IMR-90 (cell line): ENCODE data around the gene PIGN. TPM values are rescaled to one million over a fixed set of nuclear protein-coding genes. Genes with fewer than 3 reads are reported as not detected.
A peak's percentile ranks its signal among the peaks of the same experiment; 100 is the strongest.

ENCODE experiments used
- ATAC-seq: fragments of 200-7000 bp; cut with Tn5 transposase; 2 replicates; pipeline ENCODE4 v1.9.1; 2020; ENCODE audit warnings: low read depth, mild to moderate bottlenecking, moderate library complexity
- BruUV-seq: library from RNA; stranded (reverse); fragments of 400-500 nt; replicated peaks from 2 replicates; lab custom pipeline; 2021; lab: Mats Ljungman, UMichigan
- CTCF ChIA-PET: fragments of 300-600 bp; formaldehyde crosslinking; extraction: SDS; loops from one replicate; lab custom pipeline; 2021; ENCODE audit warnings: antibody characterized with exemption; lab: Yijun Ruan, JAX
- POLR2A ChIA-PET: fragments of 300-600 bp; sonication (Branson Sonifier 250); formaldehyde crosslinking; loops from one replicate; lab custom pipeline; 2022; ENCODE audit warnings: antibody characterized with exemption; ENCODE audit not compliant: unreplicated experiment; lab: Charles Lee
- DNase-seq: peaks from one replicate; pipeline ENCODE4 v3.0.0; 2013
- H2AFZ ChIP-seq: replicated peaks from 2 replicates; pipeline ENCODE3; 2013; ENCODE audit warnings: low read length, mild to moderate bottlenecking; ENCODE audit not compliant: poor library complexity
- H2AK5ac ChIP-seq: 2 replicates; pipeline ENCODE4 v1.6.1; 2013; ENCODE audit warnings: low read depth, low read length, inconsistent platforms
- H2AK9ac ChIP-seq: replicated peaks from 2 replicates; pipeline ENCODE3; 2013; ENCODE audit warnings: mild to moderate bottlenecking, low read depth, low read length, moderate library complexity; ENCODE audit not compliant: poor library complexity
- H2BK120ac ChIP-seq: 2 replicates; pipeline ENCODE4 v1.6.1; 2013; ENCODE audit warnings: low read depth, low read length, inconsistent platforms
- H2BK15ac ChIP-seq: 3 replicates; pipeline ENCODE4 v1.6.1; 2013; ENCODE audit warnings: low read depth, low read length, inconsistent platforms
- H2BK20ac ChIP-seq: 2 replicates; pipeline ENCODE4 v1.6.1; 2013; ENCODE audit warnings: low read depth, mild to moderate bottlenecking, inconsistent platforms, low read length, moderate library complexity
- H2BK5ac ChIP-seq: 2 replicates; pipeline ENCODE4 v1.6.1; 2013; ENCODE audit warnings: mild to moderate bottlenecking, low read depth, low read length, inconsistent platforms; ENCODE audit not compliant: poor library complexity, severe bottlenecking
- H3K14ac ChIP-seq: replicated peaks from 2 replicates; pipeline ENCODE4 v1.6.1; 2013; ENCODE audit warnings: low read depth, low read length, inconsistent platforms
- H3K18ac ChIP-seq: 2 replicates; pipeline ENCODE4 v1.6.1; 2013; ENCODE audit warnings: low read depth, low read length, control low read depth
- H3K23ac ChIP-seq: 2 replicates; pipeline ENCODE4 v1.6.1; 2013; ENCODE audit warnings: low read depth, low read length, inconsistent platforms
- H3K27ac ChIP-seq: 2 replicates; pipeline ENCODE4 v1.5.1; 2013; ENCODE audit warnings: mild to moderate bottlenecking, control low read depth, low read length; ENCODE audit not compliant: insufficient read depth
- H3K27me3 ChIP-seq: 2 replicates; pipeline ENCODE4 v1.6.1; 2013; ENCODE audit warnings: low read length; ENCODE audit not compliant: control insufficient read depth, insufficient read depth
- H3K36me3 ChIP-seq: 2 replicates; pipeline ENCODE4 v1.6.1; 2013; ENCODE audit warnings: low read length, mixed read lengths; ENCODE audit not compliant: control insufficient read depth, insufficient read depth
- H3K4ac ChIP-seq: 2 replicates; pipeline ENCODE4 v1.6.1; 2013; ENCODE audit warnings: low read depth, low read length, inconsistent platforms
- H3K4me1 ChIP-seq: 2 replicates; pipeline ENCODE4 v1.6.1; 2013; ENCODE audit warnings: low read length, mixed read lengths; ENCODE audit not compliant: control insufficient read depth, insufficient read depth
- H3K4me2 ChIP-seq: 2 replicates; pipeline ENCODE4 v1.6.1; 2013; ENCODE audit warnings: low read depth, mild to moderate bottlenecking, control low read depth, low read length, moderate library complexity
- H3K4me3 ChIP-seq: 2 replicates; pipeline ENCODE4 v1.5.1; 2013; ENCODE audit warnings: low read depth, mild to moderate bottlenecking, control low read depth, low read length, moderate library complexity; ENCODE audit not compliant: insufficient read depth
- H3K56ac ChIP-seq: 2 replicates; pipeline ENCODE4 v1.6.1; 2013; ENCODE audit warnings: low read length, inconsistent platforms; ENCODE audit not compliant: insufficient read depth; ENCODE audit errors: extremely low read depth
- H3K79me1 ChIP-seq, 2 experiments: 2 replicates each; pipeline ENCODE4 v1.6.1; 2013; ENCODE audit warnings: low read length in 2 of 2, inconsistent platforms in 1 of 2, low read depth in 1 of 2
- H3K9ac ChIP-seq: 2 replicates; pipeline ENCODE4 v1.6.1; 2013; ENCODE audit warnings: low read depth, low read length, control low read depth
- H3K9me1 ChIP-seq: 2 replicates; pipeline ENCODE4 v1.6.1; 2013; ENCODE audit warnings: low read length, inconsistent platforms; ENCODE audit not compliant: insufficient read depth
- H3K9me3 ChIP-seq: 2 replicates; pipeline ENCODE4 v1.6.1; 2013; ENCODE audit warnings: low read length; ENCODE audit not compliant: control insufficient read depth, insufficient read depth
- H4K20me1 ChIP-seq: 2 replicates; pipeline ENCODE4 v1.6.1; 2013; ENCODE audit warnings: low read length, inconsistent platforms; ENCODE audit not compliant: insufficient read depth
- H4K5ac ChIP-seq: 2 replicates; pipeline ENCODE4 v1.6.1; 2013; ENCODE audit warnings: mild to moderate bottlenecking, low read depth, low read length, control low read depth
- H4K8ac ChIP-seq, 2 experiments: 2 replicates each; pipeline ENCODE4 v1.6.1; 2013; ENCODE audit warnings: low read depth in 2 of 2, low read length in 2 of 2, control low read depth in 1 of 2, inconsistent platforms in 1 of 2
- H4K91ac ChIP-seq: 2 replicates; pipeline ENCODE4 v1.6.1; 2013; ENCODE audit warnings: low read depth, low read length, inconsistent platforms; ENCODE audit not compliant: insufficient read depth
- CEBPB ChIP-seq: IDR thresholded peaks from 2 replicates; pipeline ENCODE4 v1.6.1; 2012; ENCODE audit warnings: low read depth, low read length, improper control_type of control experiment
- CHD1 ChIP-seq: IDR thresholded peaks from 2 replicates; pipeline ENCODE4 v1.6.1; 2012; ENCODE audit warnings: low read depth, low read length, improper control_type of control experiment
- MAFK ChIP-seq: IDR thresholded peaks from 2 replicates; pipeline ENCODE4 v1.6.1; 2012; ENCODE audit warnings: low read depth, low read length, improper control_type of control experiment
- MXI1 ChIP-seq: IDR thresholded peaks from 2 replicates; pipeline ENCODE4 v1.6.1; 2012; ENCODE audit warnings: low read depth, mild to moderate bottlenecking, low read length, moderate library complexity, borderline replicate concordance
- POLR2A ChIP-seq: IDR thresholded peaks from 2 replicates; pipeline ENCODE4 v1.6.1; 2012; ENCODE audit warnings: mild to moderate bottlenecking, low read depth, low read length
- RAD21 ChIP-seq: IDR thresholded peaks from 2 replicates; pipeline ENCODE4 v1.6.1; 2012; ENCODE audit warnings: low read length, improper control_type of control experiment
- RCOR1 ChIP-seq: IDR thresholded peaks from 2 replicates; pipeline ENCODE4 v1.6.1; 2012; ENCODE audit warnings: mild to moderate bottlenecking, low read length, improper control_type of control experiment; ENCODE audit not compliant: insufficient replicate concordance
- SMC3 ChIP-seq: fragments of 150-350 bp; IDR thresholded peaks from 2 replicates; pipeline ENCODE4 v1.6.1; 2016; ENCODE audit warnings: low read depth, mild to moderate bottlenecking, antibody characterized with exemption, low read length, moderate library complexity
- WGBS, 2 experiments: methylation state at CpG; one replicate each; pipeline versions ENCODE4 v1.1.5 to v1.1.7; 2013; ENCODE audit warnings: missing lambda C conversion rate in 2 of 2; ENCODE audit not compliant: insufficient read length in 1 of 2; ENCODE audit errors: extremely low coverage in 2 of 2; 5-methylcytosine and 5-hydroxymethylcytosine counted together
- dilution Hi-C: fragments of 300-500 bp; cut with HindIII; formaldehyde crosslinking; loops from one replicate; pipeline ENCODE4 v1.14.3; 2018; ENCODE audit warnings: low sequenced_read_pairs; ENCODE audit not compliant: unreplicated experiment
- in situ Hi-C: fragments of 300-500 bp; cut with MboI; formaldehyde crosslinking; loops from 3 replicates; pipeline ENCODE4 v1.14.3; 2019; ENCODE audit warnings: low sequenced_read_pairs, inconsistent platforms, mixed read lengths
- intact Hi-C: fragments of 100-400 bp; cut with micrococcal nuclease; formaldehyde crosslinking; loops from 2 replicates; pipeline ENCODE4 v1.10.0; 2022
- polyA plus RNA-seq, 3 experiments: library from polyadenylated mRNA; depleted of rRNA; stranded (reverse); fragments of >200 nt; gene quantifications; 2 replicates each; pipeline ENCODE4 v1.2.3, GENCODE V29; 2012; ENCODE audit warnings: low replicate concordance in 1 of 3
- total RNA-seq: library from RNA; depleted of rRNA; stranded (reverse); fragments of >200 nt; gene quantifications from 2 replicates; pipeline ENCODE4 v1.2.3, GENCODE V29; 2012
- TF ChIP-seq, protein P1 (sequence below): conservative IDR thresholded peaks from 2 replicates; pipeline ENCODE4 v1.5.1; 2012; ENCODE audit warnings: mild to moderate bottlenecking, low read depth, low read length, improper control_type of control experiment

PIGN gene
- total and polyA plus RNA-seq, 2 of the 4 experiments (the other 2 are of a cell fraction): 9.0 to 17.9 TPM

DNA sequence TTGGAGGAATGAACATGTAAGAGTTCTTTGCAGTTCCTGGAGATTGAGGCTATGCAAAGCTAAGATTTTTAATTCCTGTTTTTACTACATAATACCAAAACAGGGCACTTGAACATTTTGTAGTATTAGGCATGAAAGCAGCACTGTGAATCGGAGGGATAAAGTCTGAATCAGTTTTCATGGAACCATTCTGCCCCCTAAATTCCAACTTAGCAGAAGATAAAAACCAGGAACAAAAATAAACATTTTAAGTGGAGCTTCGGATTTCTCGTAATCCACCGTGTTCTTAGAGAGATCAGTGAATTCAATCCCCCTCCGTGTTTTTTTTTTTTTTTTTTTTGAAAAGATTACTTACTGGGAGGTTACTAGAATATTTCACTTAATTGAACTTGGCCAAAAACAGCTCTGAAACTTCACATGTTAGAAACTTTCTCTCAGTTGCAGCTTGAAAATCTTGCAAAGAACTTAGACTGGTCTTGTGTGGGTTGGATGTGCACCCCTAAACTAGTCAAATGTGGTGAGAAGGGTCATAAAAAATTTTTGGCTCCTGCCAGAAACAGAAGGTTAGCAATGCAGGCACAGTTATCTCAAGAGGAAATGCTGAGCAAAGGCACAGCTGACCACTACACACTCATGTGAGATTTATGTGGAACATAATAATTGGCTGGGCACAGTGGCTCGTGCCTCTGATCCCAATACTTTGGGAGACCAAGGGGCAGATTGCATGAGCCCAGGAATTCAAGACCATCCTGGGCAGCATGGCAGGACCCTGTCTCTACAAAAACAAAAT lies 148.7 kb downstream of the PIGN start:
- no peak overlapping the region for H2BK5ac ChIP-seq
- H2BK20ac ChIP-seq: 0 out of 2 replicates have a peak overlapping the region, but pooled peaks have one; percentile 15
- H3K79me1 ChIP-seq: no peaks in the 10 kb centered on the region
- H4K5ac ChIP-seq: peak overlapping the region; percentile 20; the same call in 1 of the 2 replicates
- no peak overlapping the region for H2AK9ac ChIP-seq
- ChIA-PET CTCF (interaction anchor here (0.6 kb wide), 1 partner anchor 371 kb away, joined by 3 read pairs; no protein-coding TSS in a partner anchor), POLR2A (no interaction called here)
- no peaks in the 10 kb centered on the region for H4K20me1 ChIP-seq
- H3K9me3 ChIP-seq: no peaks in the 10 kb centered on the region
- in situ Hi-C loops (no loop called here), intact Hi-C loops (loop anchor here (10.0 kb wide), 1 partner anchor 453 kb away; no protein-coding TSS in a partner anchor), dilution Hi-C loops (no loop called here)
- H3K9ac ChIP-seq: no peak overlapping the region
- ATAC-seq (peak; percentile 62), DNase-seq (peak; percentile 48)
- peak overlapping the region; percentile 22; the same call in 1 of the 2 replicates for H3K4ac ChIP-seq
- H3K9me1 ChIP-seq: peaks cover 5% of the 10 kb centered on the region
- peak overlapping the region; percentile 44; the same call in 1 of the 2 replicates for H3K4me2 ChIP-seq
- no peak overlapping the region for H2AFZ ChIP-seq
- 0 out of 2 replicates have a peak overlapping the region, but pooled peaks have one; percentile 32 for H3K14ac ChIP-seq
- no peak overlapping the region for H4K91ac ChIP-seq
- peak overlapping the region; percentile 48; the same call in 1 of the 2 replicates for H2BK120ac ChIP-seq
- no peak overlapping the region for H3K23ac ChIP-seq
- peak overlapping the region; percentile 41; the same call in 1 of the 2 replicates for H3K18ac ChIP-seq
- no peak overlapping the region for H2BK15ac ChIP-seq
- H3K27me3 ChIP-seq: no peaks in the 10 kb centered on the region
- peaks cover 9% of the 10 kb centered on the region for H3K4me1 ChIP-seq
- TF ChIP-seq MAFK (no peak), CHD1 (no peak), MXI1 (no peak), SMC3 (no peak), RAD21 (peak; percentile 9; the same call in 1 of the 2 replicates), RCOR1 (no peak), POLR2A (no peak), CEBPB (no peak)
- TF ChIP-seq, protein P1, sequence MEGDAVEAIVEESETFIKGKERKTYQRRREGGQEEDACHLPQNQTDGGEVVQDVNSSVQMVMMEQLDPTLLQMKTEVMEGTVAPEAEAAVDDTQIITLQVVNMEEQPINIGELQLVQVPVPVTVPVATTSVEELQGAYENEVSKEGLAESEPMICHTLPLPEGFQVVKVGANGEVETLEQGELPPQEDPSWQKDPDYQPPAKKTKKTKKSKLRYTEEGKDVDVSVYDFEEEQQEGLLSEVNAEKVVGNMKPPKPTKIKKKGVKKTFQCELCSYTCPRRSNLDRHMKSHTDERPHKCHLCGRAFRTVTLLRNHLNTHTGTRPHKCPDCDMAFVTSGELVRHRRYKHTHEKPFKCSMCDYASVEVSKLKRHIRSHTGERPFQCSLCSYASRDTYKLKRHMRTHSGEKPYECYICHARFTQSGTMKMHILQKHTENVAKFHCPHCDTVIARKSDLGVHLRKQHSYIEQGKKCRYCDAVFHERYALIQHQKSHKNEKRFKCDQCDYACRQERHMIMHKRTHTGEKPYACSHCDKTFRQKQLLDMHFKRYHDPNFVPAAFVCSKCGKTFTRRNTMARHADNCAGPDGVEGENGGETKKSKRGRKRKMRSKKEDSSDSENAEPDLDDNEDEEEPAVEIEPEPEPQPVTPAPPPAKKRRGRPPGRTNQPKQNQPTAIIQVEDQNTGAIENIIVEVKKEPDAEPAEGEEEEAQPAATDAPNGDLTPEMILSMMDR: 0 out of 2 replicates have a peak, but pooled peaks have one; percentile 19
- no peak overlapping the region for H3K4me3 ChIP-seq
- H3K36me3 ChIP-seq: no peaks in the 10 kb centered on the region
- H3K27ac ChIP-seq: no peak overlapping the region; the same call in 1 of the 2 replicates
- BruUV-seq: no TSS peak
- H3K56ac ChIP-seq: no peak overlapping the region
- peak overlapping the region in 1 of 2 experiments; percentile 0; a peak in 1 of 4 replicates for H4K8ac ChIP-seq
- no CpG with 5 or more reads among the region's 6 CpGs for WGBS, 2 experiments
- no peak overlapping the region for H2AK5ac ChIP-seq
